Mammary epithelial cell (primary cell): Measurements from ENCODE around the gene CRYBG2.

Experiments
- EZH2 ChIP-seq: IDR thresholded peaks from 2 replicates; pipeline ENCODE4 v1.6.1; 2012; ENCODE audit warnings: low read length, inconsistent platforms, borderline replicate concordance
- TF ChIP-seq, protein P1 (sequence below), 2 donors: IDR thresholded peaks in 1 of 2; conservative IDR thresholded peaks in 1 of 2; 2 replicates each; pipeline ENCODE4 v1.5.1; 2011 to 2012; ENCODE audit warnings: inconsistent platforms in 2 of 2, low read length in 2 of 2, mild to moderate bottlenecking in 2 of 2, control low read depth in 1 of 2, low read depth in 1 of 2; ENCODE audit not compliant: insufficient read depth in 1 of 2; ENCODE audit errors: extremely low read depth in 1 of 2

- TF ChIP-seq, protein P1, sequence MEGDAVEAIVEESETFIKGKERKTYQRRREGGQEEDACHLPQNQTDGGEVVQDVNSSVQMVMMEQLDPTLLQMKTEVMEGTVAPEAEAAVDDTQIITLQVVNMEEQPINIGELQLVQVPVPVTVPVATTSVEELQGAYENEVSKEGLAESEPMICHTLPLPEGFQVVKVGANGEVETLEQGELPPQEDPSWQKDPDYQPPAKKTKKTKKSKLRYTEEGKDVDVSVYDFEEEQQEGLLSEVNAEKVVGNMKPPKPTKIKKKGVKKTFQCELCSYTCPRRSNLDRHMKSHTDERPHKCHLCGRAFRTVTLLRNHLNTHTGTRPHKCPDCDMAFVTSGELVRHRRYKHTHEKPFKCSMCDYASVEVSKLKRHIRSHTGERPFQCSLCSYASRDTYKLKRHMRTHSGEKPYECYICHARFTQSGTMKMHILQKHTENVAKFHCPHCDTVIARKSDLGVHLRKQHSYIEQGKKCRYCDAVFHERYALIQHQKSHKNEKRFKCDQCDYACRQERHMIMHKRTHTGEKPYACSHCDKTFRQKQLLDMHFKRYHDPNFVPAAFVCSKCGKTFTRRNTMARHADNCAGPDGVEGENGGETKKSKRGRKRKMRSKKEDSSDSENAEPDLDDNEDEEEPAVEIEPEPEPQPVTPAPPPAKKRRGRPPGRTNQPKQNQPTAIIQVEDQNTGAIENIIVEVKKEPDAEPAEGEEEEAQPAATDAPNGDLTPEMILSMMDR (conservative IDR thresholded peaks at IDR 0.05 in 1 of 2, IDR thresholded peaks at IDR 0.05 in 1 of 2; ENCODE audit: extremely low read depth in 1 of 2, insufficient read depth in 1 of 2, low read depth in 1 of 2, low read length in 2 of 2) = no peak
- no peak for TF ChIP-seq EZH2
Measured at GRCh38 chr1:26280333-26281042, 73.4 kb downstream of the CRYBG2 start.
